Colon (tissue), 2 donors: ENCODE results near the gene VWA7.
"Not testable (repeated sequence)": the region's sequence is repeated elsewhere in the genome, so short reads cannot be mapped to it uniquely, and the experiment has no call there.

ENCODE experiments used
- FAIRE-seq: peaks from 2 replicates; lab custom pipeline; 2012; peaks lifted over from hg19 to GRCh38; lab: Jason Lieb, UNC
- donor health status: control.
- donor health status: control.

Gene VWA7

GRCh38 chr6:31801031-31801927 lies 24.2 kb upstream of the VWA7 start:
- not testable (repeated sequence) for FAIRE-seq

GRCh38 chr6:31799781-31800180 lies 22.7 kb upstream of the VWA7 start:
- no peak for FAIRE-seq

- no peak for FAIRE-seq
These were observed 20.5 kb upstream of the VWA7 start for GRCh38 chr6:31797588-31797987.

GRCh38 chr6:31796993-31797385 lies 19.9 kb upstream of the VWA7 start:
- FAIRE-seq = no peak

- FAIRE-seq = no peak
These were observed 18.6 kb upstream of the VWA7 start, which contains the start of gene VARS1 for GRCh38 chr6:31795616-31796298. Gene VARS1 (minus strand): TSS chr6:31795752. CDS start chr6:31795217, 535 bp downstream.

GRCh38 chr6:31794866-31795615 lies 17.9 kb upstream of the VWA7 start:
- FAIRE-seq = no peak

GRCh38 chr6:31794294-31794865 lies 17.3 kb upstream of the VWA7 start:
- FAIRE-seq = no peak

- not testable (repeated sequence) for FAIRE-seq
These were observed 16.8 kb upstream of the VWA7 start for GRCh38 chr6:31793927-31794245.

- FAIRE-seq = no peak
These were observed 15.6 kb upstream of the VWA7 start for GRCh38 chr6:31792761-31793171.

- FAIRE-seq = no peak
These were observed 14.9 kb upstream of the VWA7 start for GRCh38 chr6:31792090-31792374.

GRCh38 chr6:31791324-31792089 lies 14.4 kb upstream of the VWA7 start:
- no peak for FAIRE-seq

GRCh38 chr6:31785475-31785874 lies 8.3 kb upstream of the VWA7 start:
- no peak for FAIRE-seq

GRCh38 chr6:31784098-31784925 lies 7.2 kb upstream of the VWA7 start:
- FAIRE-seq = no peak

GRCh38 chr6:31782126-31782855 lies 5.2 kb upstream of the VWA7 start:
- FAIRE-seq = no peak

GRCh38 chr6:31781244-31782125 lies 4.4 kb upstream of the VWA7 start:
- no peak for FAIRE-seq

- FAIRE-seq = no peak
These were observed 3.5 kb upstream of the VWA7 start for GRCh38 chr6:31780507-31781243.

GRCh38 chr6:31779908-31780307 lies 2.8 kb upstream of the VWA7 start:
- no peak for FAIRE-seq
